IPS DF 19.7 (cell line): Measurements from ENCODE around the gene AGL.
A peak's percentile ranks its signal among the peaks of the same experiment; 100 is the strongest.
"Not testable (repeated sequence)": the region's sequence is repeated elsewhere in the genome, so short reads cannot be mapped to it uniquely, and the experiment has no call there.

Source experiments
- DNase-seq: peaks from one replicate; pipeline ENCODE4 v3.0.0-alpha.2; 2013; ENCODE audit warnings: low read depth, low spot score

Gene AGL

GRCh38 chr1:99849744-99850458, at the start of gene AGL:
Gene AGL (plus strand): TSS chr1:99850361. CDS start chr1:99851043, 682 bp downstream.
- peak; percentile 42 for DNase-seq

- no peak for DNase-seq
These were observed 48.6 kb upstream of the AGL start for GRCh38 chr1:99801584-99801983.

- DNase-seq, result no peak
These were observed 43.3 kb upstream of the AGL start for GRCh38 chr1:99806882-99807281.

GRCh38 chr1:99808391-99809115, 41.6 kb upstream of the AGL start:
- peak; percentile 68 for DNase-seq

GRCh38 chr1:99811075-99811474, 39.1 kb upstream of the AGL start:
- DNase-seq, result no peak

- no peak for DNase-seq
These were observed 38.4 kb upstream of the AGL start for GRCh38 chr1:99811747-99812146.

GRCh38 chr1:99814373-99814900, 35.7 kb upstream of the AGL start:
- DNase-seq, result no peak

- no peak for DNase-seq
These were observed 33.5 kb upstream of the AGL start for GRCh38 chr1:99816656-99817055.

- no peak for DNase-seq
These were observed 32.0 kb upstream of the AGL start for GRCh38 chr1:99818063-99818699.

GRCh38 chr1:99820546-99820945, 29.6 kb upstream of the AGL start:
- DNase-seq, result no peak

- no peak for DNase-seq
These were observed 25.1 kb upstream of the AGL start for GRCh38 chr1:99825098-99825497.

- DNase-seq, result no peak
These were observed 24.5 kb upstream of the AGL start for GRCh38 chr1:99825702-99826101.

GRCh38 chr1:99827970-99828369, 22.2 kb upstream of the AGL start:
- no peak for DNase-seq

GRCh38 chr1:99829269-99829668, 20.9 kb upstream of the AGL start:
- DNase-seq, result no peak

GRCh38 chr1:99833911-99834310, 16.2 kb upstream of the AGL start:
- DNase-seq, result not testable (repeated sequence)

- not testable (repeated sequence) for DNase-seq
These were observed 13.7 kb upstream of the AGL start for GRCh38 chr1:99836171-99837103.

- not testable (repeated sequence) for DNase-seq
These were observed 9.8 kb upstream of the AGL start for GRCh38 chr1:99840353-99840752.

- DNase-seq, result no peak
These were observed 6.4 kb upstream of the AGL start for GRCh38 chr1:99843760-99844159.

GRCh38 chr1:99845201-99845600, 5.0 kb upstream of the AGL start:
- peak; percentile 2 for DNase-seq

GRCh38 chr1:99849413-99849743, 783 bp upstream of the AGL start:
- DNase-seq, result peak; percentile 3
